Body of pancreas (tissue), 4 donors: ENCODE data around the gene FHOD3. TPM values are rescaled to one million over a fixed set of nuclear protein-coding genes. Genes with fewer than 3 reads are reported as not detected.

Experiments
- ATAC-seq: fragments of 150-250 bp; one replicate; pipeline ENCODE4 v1.9.1; 2016
- DNase-seq, 4 donors: peaks; one replicate each; pipeline ENCODE4 v3.0.0-alpha.2; 2019
- H3K27ac ChIP-seq, 4 donors: fragments of 200-600 bp; sonication (generic); 1 replicate in 3 of 4; 2 replicates in 1 of 4; pipeline versions ENCODE4 v1.5.1 to v1.6.1; 2016 to 2019; ENCODE audit warnings: mild to moderate bottlenecking in 1 of 4, mixed read lengths in 1 of 4, moderate library complexity in 1 of 4
- H3K27me3 ChIP-seq, 2 donors: fragments of 200-600 bp; sonication (generic); one replicate each; pipeline ENCODE4 v1.6.0; 2016; ENCODE audit warnings: mild to moderate bottlenecking in 1 of 2
- H3K36me3 ChIP-seq, 2 donors: fragments of 200-600 bp; sonication (generic); replicated peaks in 1 of 2; 2 replicates each; pipeline ENCODE4 v1.5.1; 2016; ENCODE audit warnings: low read depth in 2 of 2; ENCODE audit not compliant: insufficient read depth in 1 of 2
- H3K4me1 ChIP-seq: fragments of 200-600 bp; sonication (generic); one replicate; pipeline ENCODE4 v1.6.0; 2016
- H3K4me3 ChIP-seq, 2 donors: fragments of 200-600 bp; sonication (generic); 1 replicate in 1 of 2; 2 replicates in 1 of 2; pipeline ENCODE4 v1.5.1; 2016 to 2019
- H3K9me3 ChIP-seq, 3 donors: fragments of 200-600 bp; sonication (generic); 1 replicate in 2 of 3; 2 replicates in 1 of 3; pipeline ENCODE4 v1.5.1; 2016
- CTCF ChIP-seq, 7 experiments: fragments of 450-650 bp in 4 of 7; fragments of 200-600 bp in 3 of 7; sonication (generic) in 3 of 7; IDR thresholded peaks; one replicate each; pipeline ENCODE4 v1.5.1; 2016 to 2019; ENCODE audit warnings: antibody characterized with exemption in 7 of 7
- POLR2A ChIP-seq, 3 donors: fragments of 450-650 bp; IDR thresholded peaks; one replicate each; pipeline ENCODE4 v1.6.1; 2016; ENCODE audit warnings: antibody characterized with exemption in 3 of 3, mild to moderate bottlenecking in 2 of 3
- WGBS, 2 donors: methylation state at CpG; one replicate each; pipeline ENCODE4 v1.1.5; 2017; 5-methylcytosine and 5-hydroxymethylcytosine counted together
- intact Hi-C: fragments of 100-400 bp; cut with DNase I; formaldehyde crosslinking; loops from one replicate; pipeline ENCODE4 v1.15.1; 2023
- total RNA-seq, 2 donors: library from RNA; depleted of rRNA; stranded (reverse); fragments of >200 nt; gene quantifications; one replicate each; pipeline ENCODE4 v1.1.0, GENCODE V29; 2016

FHOD3 gene
- total RNA-seq, 2 donors from 2014 or later, result 0.52 to 2.0 TPM

GRCh38 chr18:36580874-36581750, 283.6 kb downstream of the FHOD3 start:
- intact Hi-C loops, result no loop called here
- TF ChIP-seq CTCF (IDR thresholded peaks at IDR 0.05), result no peak
- no peak for TF ChIP-seq POLR2A (IDR thresholded peaks at IDR 0.05)
- H3K4me3 ChIP-seq, result no peak overlapping the region
- H3K27me3 ChIP-seq, result no peaks in the 10 kb centered on the region
- no peak for ATAC-seq
- WGBS, 2 donors, result 90 to 92% methylated on average over 6 of the region's 6 CpGs
- no peaks in the 10 kb centered on the region for H3K4me1 ChIP-seq
- no peaks in the 10 kb centered on the region for H3K9me3 ChIP-seq
- DNase-seq, result no peak
- no peak overlapping the region for H3K27ac ChIP-seq
- no peaks in the 10 kb centered on the region for H3K36me3 ChIP-seq

- ATAC-seq (no peak), DNase-seq (no peak)
- Histone ChIP-seq H3K27me3 (no peaks in the 10 kb centered on the region), H3K4me3 (no peak overlapping the region), H3K9me3 (no peaks in the 10 kb centered on the region), H3K36me3 (no peaks in the 10 kb centered on the region), H3K4me1 (no peaks in the 10 kb centered on the region), H3K27ac (no peak overlapping the region)
- TF ChIP-seq POLR2A (IDR thresholded peaks at IDR 0.05), result no peak
- TF ChIP-seq CTCF (IDR thresholded peaks at IDR 0.05), result no peak
- intact Hi-C loops, result no loop called here
- WGBS, 2 donors, result 82 to 83% methylated on average over 5 of the region's 5 CpGs
Observed at GRCh38 chr18:36582988-36583745, 285.7 kb downstream of the FHOD3 start.

GRCh38 chr18:36589857-36590543, 292.5 kb downstream of the FHOD3 start:
- H3K9me3 ChIP-seq, result no peaks in the 10 kb centered on the region
- no peaks in the 10 kb centered on the region for H3K36me3 ChIP-seq
- intact Hi-C loops, result no loop called here
- ATAC-seq (no peak), DNase-seq (no peak)
- no peak overlapping the region for H3K4me3 ChIP-seq
- H3K27me3 ChIP-seq, result no peaks in the 10 kb centered on the region
- H3K4me1 ChIP-seq, result no peaks in the 10 kb centered on the region
- no peak for TF ChIP-seq CTCF (IDR thresholded peaks at IDR 0.05)
- no peak for TF ChIP-seq POLR2A (IDR thresholded peaks at IDR 0.05)
- no peak overlapping the region for H3K27ac ChIP-seq
- WGBS, 2 donors, result 73 to 79% methylated on average over 10 of the region's 10 CpGs

GRCh38 chr18:36590621-36591580, 293.4 kb downstream of the FHOD3 start:
- TF ChIP-seq CTCF (IDR thresholded peaks at IDR 0.05) (no peak), POLR2A (IDR thresholded peaks at IDR 0.05) (no peak)
- Histone ChIP-seq H3K4me1 (no peaks in the 10 kb centered on the region), H3K36me3 (no peaks in the 10 kb centered on the region), H3K9me3 (no peaks in the 10 kb centered on the region), H3K4me3 (no peak overlapping the region), H3K27ac (no peak overlapping the region), H3K27me3 (no peaks in the 10 kb centered on the region)
- DNase-seq (no peak), ATAC-seq (no peak)
- 82 to 87% methylated on average over 13 of the region's 13 CpGs for WGBS, 2 donors
- intact Hi-C loops, result no loop called here
